ENCODE results near the gene RNPC3.

The RNPC3 gene, protein sequence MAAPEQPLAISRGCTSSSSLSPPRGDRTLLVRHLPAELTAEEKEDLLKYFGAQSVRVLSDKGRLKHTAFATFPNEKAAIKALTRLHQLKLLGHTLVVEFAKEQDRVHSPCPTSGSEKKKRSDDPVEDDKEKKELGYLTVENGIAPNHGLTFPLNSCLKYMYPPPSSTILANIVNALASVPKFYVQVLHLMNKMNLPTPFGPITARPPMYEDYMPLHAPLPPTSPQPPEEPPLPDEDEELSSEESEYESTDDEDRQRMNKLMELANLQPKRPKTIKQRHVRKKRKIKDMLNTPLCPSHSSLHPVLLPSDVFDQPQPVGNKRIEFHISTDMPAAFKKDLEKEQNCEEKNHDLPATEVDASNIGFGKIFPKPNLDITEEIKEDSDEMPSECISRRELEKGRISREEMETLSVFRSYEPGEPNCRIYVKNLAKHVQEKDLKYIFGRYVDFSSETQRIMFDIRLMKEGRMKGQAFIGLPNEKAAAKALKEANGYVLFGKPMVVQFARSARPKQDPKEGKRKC

GRCh38 chr1:103525607-103526507 lies at the start of gene RNPC3:
Gene RNPC3 (plus strand): TSS chr1:103525699. CDS start chr1:103526071, 372 bp downstream.
- peak; percentile 47 to 76 for DNase-seq

DNA sequence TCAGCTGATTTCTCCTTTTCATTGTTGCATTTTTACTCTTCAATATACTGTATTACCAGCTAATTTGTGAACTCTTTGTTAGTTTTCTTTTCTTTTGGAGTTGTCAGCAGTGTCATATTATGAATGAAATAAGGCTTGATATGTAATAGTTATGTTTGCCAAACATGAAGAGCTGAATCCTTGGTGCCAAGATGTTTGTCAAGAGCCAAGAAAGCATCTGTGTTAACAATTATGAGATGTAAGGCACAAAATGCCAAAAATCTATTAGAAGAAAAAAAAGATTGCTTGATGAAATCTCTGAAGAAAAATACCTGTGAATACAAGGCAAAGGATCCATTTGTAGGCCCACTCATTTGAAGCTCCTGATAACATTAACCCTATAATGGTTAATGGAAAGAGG lies 48.4 kb upstream of the RNPC3 start:
- no peak for DNase-seq

GRCh38 chr1:103489935-103490334 lies 35.6 kb upstream of the RNPC3 start:
- no peak for DNase-seq

DNA sequence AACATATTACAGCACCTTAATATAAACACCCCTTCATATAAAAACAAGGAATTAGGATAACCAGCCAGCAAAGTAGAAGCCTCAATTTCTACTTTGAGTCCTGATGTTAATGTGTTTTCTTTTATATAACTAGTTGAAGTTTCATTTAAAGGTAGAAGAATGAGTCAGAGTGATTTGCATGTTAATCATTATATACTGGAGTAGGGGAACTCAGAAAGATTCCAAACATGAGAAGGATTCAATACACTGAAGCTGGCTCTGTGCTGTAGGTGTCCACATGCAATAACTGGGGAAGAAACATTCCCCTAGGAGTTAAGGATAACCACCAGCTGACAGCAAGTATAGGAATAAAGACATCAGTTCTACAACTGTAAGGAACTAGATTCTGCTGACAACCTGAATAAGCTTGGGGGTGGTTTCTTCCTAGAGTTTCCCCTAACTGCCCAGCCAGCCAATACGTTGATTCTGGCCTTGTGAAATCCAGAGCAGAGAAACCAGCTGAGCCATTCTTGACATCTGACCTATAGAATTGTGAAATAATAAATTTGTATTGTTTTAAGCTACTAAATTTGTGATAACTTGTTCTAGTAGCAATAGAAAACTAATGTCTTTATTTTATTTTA lies 33.4 kb upstream of the RNPC3 start:
- DNase-seq, result no peak

DNA sequence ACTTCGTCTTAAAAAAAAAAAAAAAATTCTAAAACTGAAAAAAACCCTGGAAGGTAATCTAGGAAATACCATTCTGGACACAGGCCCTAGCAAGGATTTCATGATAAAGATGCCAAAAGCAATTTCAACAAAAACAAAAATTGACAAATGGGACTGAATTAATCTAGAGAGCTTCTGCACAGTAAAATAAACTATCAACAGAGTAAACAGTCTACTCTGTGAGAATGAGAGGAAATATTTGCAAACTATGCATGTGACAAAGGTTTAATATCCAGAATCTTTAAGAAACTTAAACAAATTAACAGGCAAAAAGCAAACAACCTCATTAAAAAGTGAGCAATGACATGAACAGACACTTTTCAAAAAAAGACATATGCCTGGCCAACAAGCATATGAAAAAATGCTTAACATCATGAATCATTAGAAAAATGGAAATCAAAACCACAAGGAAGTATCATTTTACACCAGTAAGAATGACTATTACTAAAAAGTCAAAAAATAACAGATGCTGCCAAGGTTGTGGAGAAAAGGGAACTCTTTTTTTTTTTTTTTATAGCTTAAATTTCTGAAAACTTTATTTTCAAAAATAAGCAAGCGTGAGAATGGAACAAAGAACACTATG lies 29.4 kb upstream of the RNPC3 start:
- no peak for DNase-seq

GRCh38 chr1:103497404-103497803 lies 28.1 kb upstream of the RNPC3 start:
- no peak for DNase-seq

- no peak for DNase-seq
These were observed 16.2 kb upstream of the RNPC3 start for GRCh38 chr1:103509250-103509649.

DNA sequence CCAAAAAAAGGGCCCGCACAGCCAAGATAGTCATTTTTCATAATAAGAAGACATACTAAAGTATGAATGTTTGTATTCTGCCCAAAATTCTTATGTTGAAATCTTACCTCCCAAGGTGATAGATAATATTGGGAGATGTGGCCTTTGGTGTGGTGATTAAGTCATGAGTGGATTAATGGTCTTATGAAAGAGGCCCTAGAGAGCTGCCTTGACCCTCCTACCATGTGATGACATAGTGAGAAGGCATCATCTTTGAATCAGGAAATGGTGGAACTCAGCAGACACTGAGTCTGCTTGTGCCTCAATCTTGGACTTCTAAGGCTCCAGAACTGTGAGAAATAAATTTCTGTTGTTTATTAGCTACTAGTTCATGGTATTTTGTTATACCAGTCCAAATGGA lies 11.8 kb upstream of the RNPC3 start:
- DNase-seq, result no peak

DNA sequence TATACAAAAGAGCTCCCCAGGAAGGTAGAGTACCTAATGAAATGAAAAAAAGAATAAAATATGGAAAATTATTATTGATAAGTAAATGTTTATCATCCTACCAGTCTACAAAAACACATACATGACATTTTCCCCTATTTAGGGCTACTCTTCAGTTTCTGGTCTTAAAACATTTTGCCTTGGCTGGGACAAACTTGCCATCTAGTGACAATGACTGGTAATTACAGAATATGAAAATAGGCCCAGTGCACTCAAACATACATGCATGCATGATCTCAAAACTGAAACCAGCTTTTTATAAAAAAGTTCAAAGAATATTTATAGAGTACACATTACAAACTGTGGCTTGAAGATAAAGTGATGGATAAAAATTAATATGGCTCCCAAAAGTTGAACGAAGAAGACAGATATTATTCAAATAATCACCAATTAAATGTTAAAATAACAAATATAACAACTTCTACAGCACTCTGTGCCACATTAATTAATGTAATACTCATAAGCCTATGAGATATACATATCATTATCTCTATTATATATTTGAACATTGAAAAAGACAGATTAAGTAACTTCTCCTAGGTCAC lies 10.5 kb upstream of the RNPC3 start:
- DNase-seq, result peak in 1 of 2 experiments; percentile 38

DNA sequence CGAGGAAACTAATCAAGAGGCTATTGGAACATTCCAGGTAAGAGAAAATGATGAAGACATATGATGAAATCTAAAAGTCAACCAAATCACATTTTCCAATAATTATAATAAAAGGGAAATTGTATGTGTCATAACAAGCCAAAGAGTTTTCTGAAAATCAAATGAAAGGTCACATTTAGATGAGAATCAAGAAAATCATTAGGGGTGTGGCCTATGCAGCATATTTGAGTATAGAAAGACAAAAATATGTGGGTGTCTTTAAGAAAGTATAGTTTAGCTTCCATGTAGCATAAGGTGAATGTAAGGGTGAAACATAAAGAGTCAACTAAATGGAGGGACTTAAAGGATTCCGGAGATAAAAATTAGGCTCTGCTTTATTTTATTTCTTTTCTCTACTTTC lies 9.2 kb upstream of the RNPC3 start:
- no peak for DNase-seq

- no peak for DNase-seq
These were observed 8.8 kb upstream of the RNPC3 start for GRCh38 chr1:103516693-103517092.

GRCh38 chr1:103517380-103518047 lies 8.0 kb upstream of the RNPC3 start:
- DNase-seq, result no peak

DNA sequence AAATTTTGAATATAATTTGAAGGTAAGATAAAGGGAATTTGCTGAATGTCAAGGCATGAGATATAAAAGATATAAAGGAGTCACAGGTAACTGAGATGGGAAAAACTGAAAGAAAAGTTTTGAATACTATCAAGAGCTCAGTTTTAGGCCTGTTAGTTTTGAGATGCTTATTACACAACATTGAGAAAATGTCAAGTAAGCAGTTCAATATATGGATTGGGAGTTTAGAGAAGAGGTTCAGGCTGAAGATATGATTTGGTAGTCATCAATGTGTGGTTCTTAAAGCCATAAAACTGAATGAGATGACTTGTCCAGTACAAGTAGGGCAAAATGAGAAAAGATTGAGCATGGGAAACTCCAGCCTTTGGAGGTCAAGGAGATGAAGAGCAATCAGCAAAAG lies 4.7 kb upstream of the RNPC3 start:
- no peak for DNase-seq

DNA sequence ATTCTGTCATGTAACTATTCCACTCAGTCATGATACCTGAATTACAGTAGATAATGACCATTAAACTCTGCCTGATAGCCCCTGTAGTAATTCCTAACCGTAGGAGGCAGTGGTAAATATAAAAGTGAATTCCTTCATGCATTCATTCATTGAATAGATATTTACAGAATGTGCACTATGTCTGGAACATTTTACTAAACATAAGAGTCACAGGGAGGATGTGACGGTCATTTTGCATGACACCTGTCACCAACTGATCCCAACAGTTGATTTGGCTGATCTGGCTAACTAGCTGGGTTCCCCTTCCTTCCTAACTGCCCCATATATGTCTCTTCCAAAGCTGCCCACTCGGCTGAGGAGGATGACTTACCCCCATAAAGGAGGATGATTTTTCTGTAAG lies 2.2 kb upstream of the RNPC3 start:
- DNase-seq, result no peak

- DNase-seq, result peak in 1 of 2 experiments; percentile 44
These were observed 339 bp upstream of the RNPC3 start for GRCh38 chr1:103525114-103525606.

DNA sequence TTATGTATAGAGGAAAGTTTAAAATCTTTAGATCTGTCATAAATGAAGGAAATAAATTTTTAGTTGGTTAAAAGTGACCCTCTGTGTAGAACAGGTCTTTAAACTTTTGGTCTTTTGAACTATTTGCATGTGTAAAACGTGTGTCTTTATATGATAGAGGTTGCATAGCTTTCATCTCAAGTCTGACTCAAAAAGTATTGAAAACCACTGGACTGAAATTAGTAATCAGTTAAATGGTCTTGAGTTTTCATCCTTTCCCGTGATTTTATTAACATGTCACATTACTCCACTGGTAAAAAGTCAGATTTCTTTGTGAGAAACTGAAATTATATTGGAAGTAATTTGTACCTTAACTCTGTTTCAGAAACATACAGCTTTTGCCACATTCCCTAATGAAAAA lies 1.8 kb downstream of the RNPC3 start:
- no peak for DNase-seq

- DNase-seq, result no peak
These were observed 4.2 kb downstream of the RNPC3 start for GRCh38 chr1:103529746-103530145.

GRCh38 chr1:103538226-103538625 lies 12.7 kb downstream of the RNPC3 start:
- no peak for DNase-seq

DNA sequence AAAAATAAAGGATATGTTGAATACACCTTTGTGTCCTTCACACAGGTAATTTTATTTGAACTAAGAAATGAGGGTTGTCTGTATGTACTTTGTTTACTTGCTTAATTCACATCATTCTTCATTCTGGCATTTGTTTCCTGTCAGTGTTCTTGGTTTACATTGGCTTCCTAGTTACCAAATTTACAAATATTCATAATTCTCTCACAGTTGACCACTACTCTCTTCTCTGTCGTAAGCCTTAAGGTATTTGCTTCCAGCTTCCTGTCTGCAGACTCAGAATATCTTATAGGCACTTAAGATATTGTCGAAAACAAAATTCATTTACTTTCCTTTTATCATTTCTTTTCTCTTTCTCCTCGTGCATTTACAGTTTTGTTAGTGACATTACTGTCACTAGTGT lies 15.9 kb downstream of the RNPC3 start:
- no peak for DNase-seq

- no peak for DNase-seq
These were observed 21.0 kb downstream of the RNPC3 start for GRCh38 chr1:103546496-103546895.

GRCh38 chr1:103547840-103548239 lies 22.3 kb downstream of the RNPC3 start:
- no peak for DNase-seq

DNA sequence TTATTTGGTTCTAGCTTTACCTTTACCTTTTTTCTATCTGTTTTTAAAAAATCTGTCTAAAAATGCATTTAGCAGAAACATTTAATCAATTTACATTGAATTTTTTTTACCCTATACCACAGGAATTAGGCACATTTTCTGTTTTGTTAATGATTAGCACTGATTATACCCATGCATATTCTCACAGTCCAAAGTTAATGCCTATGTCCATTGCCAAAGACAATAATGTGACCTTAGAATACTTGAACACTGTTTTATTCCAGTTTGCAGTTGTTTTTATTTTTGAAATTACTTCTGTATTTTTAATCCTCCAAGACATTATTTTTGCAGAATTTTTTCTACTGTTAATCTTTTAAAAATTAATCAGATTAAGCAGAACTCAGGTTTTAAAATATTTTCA lies 34.9 kb downstream of the RNPC3 start:
- DNase-seq, result no peak

Data from SW 1271 (cell line).